ENCODE data around the gene WDPCP.

DNA sequence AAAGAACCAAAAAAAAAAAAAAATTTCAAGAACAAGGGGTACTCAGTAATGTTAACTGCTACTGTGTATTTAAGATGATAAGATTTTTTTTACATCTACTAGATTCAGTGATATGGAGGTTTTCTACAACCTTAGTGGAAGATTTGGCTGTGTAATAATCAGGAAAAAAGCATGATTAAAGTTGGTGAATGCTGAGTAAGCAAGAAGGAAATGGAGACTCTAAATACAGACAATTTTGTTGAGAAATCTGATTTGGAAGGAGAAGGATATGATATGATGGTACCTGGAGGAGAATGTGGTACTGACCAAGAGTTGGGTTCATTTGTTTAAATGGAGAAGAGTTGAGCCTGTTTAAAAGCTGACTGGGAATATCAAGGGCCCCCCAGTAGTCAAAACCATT is 125.1 kb downstream of the WDPCP start:
- TF ChIP-seq, protein P1, sequence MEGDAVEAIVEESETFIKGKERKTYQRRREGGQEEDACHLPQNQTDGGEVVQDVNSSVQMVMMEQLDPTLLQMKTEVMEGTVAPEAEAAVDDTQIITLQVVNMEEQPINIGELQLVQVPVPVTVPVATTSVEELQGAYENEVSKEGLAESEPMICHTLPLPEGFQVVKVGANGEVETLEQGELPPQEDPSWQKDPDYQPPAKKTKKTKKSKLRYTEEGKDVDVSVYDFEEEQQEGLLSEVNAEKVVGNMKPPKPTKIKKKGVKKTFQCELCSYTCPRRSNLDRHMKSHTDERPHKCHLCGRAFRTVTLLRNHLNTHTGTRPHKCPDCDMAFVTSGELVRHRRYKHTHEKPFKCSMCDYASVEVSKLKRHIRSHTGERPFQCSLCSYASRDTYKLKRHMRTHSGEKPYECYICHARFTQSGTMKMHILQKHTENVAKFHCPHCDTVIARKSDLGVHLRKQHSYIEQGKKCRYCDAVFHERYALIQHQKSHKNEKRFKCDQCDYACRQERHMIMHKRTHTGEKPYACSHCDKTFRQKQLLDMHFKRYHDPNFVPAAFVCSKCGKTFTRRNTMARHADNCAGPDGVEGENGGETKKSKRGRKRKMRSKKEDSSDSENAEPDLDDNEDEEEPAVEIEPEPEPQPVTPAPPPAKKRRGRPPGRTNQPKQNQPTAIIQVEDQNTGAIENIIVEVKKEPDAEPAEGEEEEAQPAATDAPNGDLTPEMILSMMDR (IDR thresholded peaks at IDR 0.05 in 4 of 5, conservative IDR thresholded peaks at IDR 0.05 in 1 of 5): no peak
- no peak for TF ChIP-seq POLR2A (IDR thresholded peaks at IDR 0.05)

Measured in gastrocnemius medialis (tissue), 4 donors.